ENCODE data around the gene OSBPL3.

The OSBPL3 gene

GRCh38 chr7:24914465-24914859 is 65.5 kb downstream of the OSBPL3 start:
- DNase-seq (ENCODE audit: low read depth), result no peak
- TF ChIP-seq CTCF (IDR thresholded peaks at IDR 0.05; ENCODE audit: control insufficient read depth, extremely low read depth, insufficient read depth), result no peak
- no peak overlapping the region for H3K4me3 ChIP-seq (ENCODE audit: low read depth, low read length)

- no peak for TF ChIP-seq CTCF (IDR thresholded peaks at IDR 0.05; ENCODE audit: control insufficient read depth, extremely low read depth, insufficient read depth)
- no peak overlapping the region for H3K4me3 ChIP-seq (ENCODE audit: low read depth, low read length)
Measured at GRCh38 chr7:24913801-24914464, 66.0 kb downstream of the OSBPL3 start.

GRCh38 chr7:24912874-24913514 is 67.0 kb downstream of the OSBPL3 start:
- no peak overlapping the region for H3K4me3 ChIP-seq (ENCODE audit: low read depth, low read length)
- DNase-seq (ENCODE audit: low read depth), result no peak
- TF ChIP-seq CTCF (IDR thresholded peaks at IDR 0.05; ENCODE audit: control insufficient read depth, extremely low read depth, insufficient read depth), result no peak

More at GRCh38 chr7:24913801-24914464, 66.0 kb downstream of the OSBPL3 start:
- DNase-seq (ENCODE audit: low read depth), result no peak

GRCh38 chr7:24912424-24912823 is 67.6 kb downstream of the OSBPL3 start:
- H3K4me3 ChIP-seq (ENCODE audit: low read depth, low read length), result no peak overlapping the region

GRCh38 chr7:24911213-24911603 is 68.8 kb downstream of the OSBPL3 start:
- TF ChIP-seq CTCF (IDR thresholded peaks at IDR 0.05; ENCODE audit: control insufficient read depth, extremely low read depth, insufficient read depth), result no peak
- no peak overlapping the region for H3K4me3 ChIP-seq (ENCODE audit: low read depth, low read length)
- no peak for DNase-seq (ENCODE audit: low read depth)

More at GRCh38 chr7:24912424-24912823, 67.6 kb downstream of the OSBPL3 start:
- no peak for TF ChIP-seq CTCF (IDR thresholded peaks at IDR 0.05; ENCODE audit: control insufficient read depth, extremely low read depth, insufficient read depth)
- no peak for DNase-seq (ENCODE audit: low read depth)

GRCh38 chr7:24910551-24911212 is 69.3 kb downstream of the OSBPL3 start:
- H3K4me3 ChIP-seq (ENCODE audit: low read depth, low read length), result no peak overlapping the region
- no peak for DNase-seq (ENCODE audit: low read depth)
- TF ChIP-seq CTCF (IDR thresholded peaks at IDR 0.05; ENCODE audit: control insufficient read depth, extremely low read depth, insufficient read depth), result no peak
